Panc1 (cell line): ENCODE measurements around the gene ZFAND6. TPM values are rescaled to one million over a fixed set of nuclear protein-coding genes. Genes with fewer than 3 reads are reported as not detected.

Experiments used
- ATAC-seq: fragments of 200-7000 bp; cut with Tn5 transposase; 2 replicates; pipeline ENCODE4 v1.9.1; 2020; ENCODE audit warnings: mild to moderate bottlenecking, moderate library complexity
- BruUV-seq: library from RNA; stranded (reverse); fragments of 400-500 nt; replicated peaks from 2 replicates; lab custom pipeline; 2021; lab: Mats Ljungman, UMichigan
- CTCF ChIA-PET: fragments of 300-600 bp; sonication (Branson Sonifier 250); formaldehyde crosslinking; loops from one replicate; lab custom pipeline; 2022; ENCODE audit warnings: antibody characterized with exemption; lab: Charles Lee
- POLR2A ChIA-PET: fragments of 300-600 bp; sonication (Branson Sonifier 250); formaldehyde crosslinking; loops from one replicate; lab custom pipeline; 2022; ENCODE audit warnings: antibody characterized with exemption; lab: Charles Lee
- DNase-seq: peaks from one replicate; pipeline ENCODE4 v3.0.0-alpha.2; 2010; ENCODE audit warnings: low read depth, low spot score
- H3K27ac ChIP-seq: 2 replicates; pipeline ENCODE4 v1.5.1; 2011; ENCODE audit warnings: mild to moderate bottlenecking, low read length, inconsistent platforms
- H3K27me3 ChIP-seq: fragments of 200-500 bp; sonication (Bioruptor generic); 2 replicates; pipeline ENCODE4 v1.6.0; 2014; ENCODE audit warnings: low read length, inconsistent platforms; ENCODE audit not compliant: control insufficient read depth, insufficient read depth
- H3K36me3 ChIP-seq: fragments of 200-500 bp; sonication (Bioruptor generic); 2 replicates; pipeline ENCODE4 v1.5.1; 2014; ENCODE audit warnings: inconsistent platforms, mild to moderate bottlenecking, low read length, moderate library complexity; ENCODE audit not compliant: control insufficient read depth, insufficient read depth
- H3K4me1 ChIP-seq: 2 replicates; pipeline ENCODE4 v1.5.1; 2011; ENCODE audit warnings: inconsistent platforms, mild to moderate bottlenecking, low read length, moderate library complexity; ENCODE audit not compliant: control insufficient read depth, insufficient read depth
- H3K4me3 ChIP-seq, 2 experiments: 2 replicates each; pipeline ENCODE4 v1.5.1; 2011 to 2012; ENCODE audit warnings: low read depth in 2 of 2, low read length in 2 of 2, mild to moderate bottlenecking in 2 of 2, inconsistent platforms in 1 of 2, moderate library complexity in 1 of 2
- H3K9me3 ChIP-seq: fragments of 200-500 bp; sonication (Bioruptor generic); 2 replicates; pipeline ENCODE4 v1.5.1; 2014; ENCODE audit warnings: low read depth, mild to moderate bottlenecking, inconsistent platforms, low read length, moderate library complexity; ENCODE audit not compliant: control insufficient read depth, insufficient read depth
- POLR2AphosphoS5 ChIP-seq: IDR thresholded peaks from 2 replicates; pipeline ENCODE4 v1.6.1; 2012; ENCODE audit warnings: mild to moderate bottlenecking, low read depth, low read length, moderate library complexity
- SIN3A ChIP-seq: IDR thresholded peaks from 2 replicates; pipeline ENCODE4 v1.6.1; 2012; ENCODE audit warnings: low read depth, mild to moderate bottlenecking, low read length, moderate library complexity, borderline replicate concordance; ENCODE audit not compliant: insufficient read depth
- TCF7L2 ChIP-seq: IDR thresholded peaks from 2 replicates; pipeline ENCODE4 v1.6.1; 2011; ENCODE audit warnings: mild to moderate bottlenecking, low read depth, low read length, inconsistent platforms
- in situ Hi-C: cut with HindIII; loops from 2 replicates; pipeline ENCODE4 v1.10.0; 2016; ENCODE audit warnings: low sequenced_read_pairs, low pct_unique_long_range_greater_than_20kb
- intact Hi-C: fragments of 100-400 bp; cut with micrococcal nuclease; formaldehyde crosslinking; loops from one replicate; pipeline ENCODE4 v1.10.0; 2022; ENCODE audit not compliant: unreplicated experiment
- total RNA-seq: library from RNA; stranded (reverse); gene quantifications from one replicate; pipeline ENCODE4 v1.2.1, GENCODE V29; 2021; ENCODE audit not compliant: unreplicated experiment
- TF ChIP-seq, protein P1 (sequence below): fragments of 450-650 bp; IDR thresholded peaks from 2 replicates; pipeline ENCODE4 v1.5.1; 2017; ENCODE audit warnings: mild to moderate bottlenecking
- TF ChIP-seq, protein P2 (sequence below), 2 experiments: IDR thresholded peaks; 2 replicates each; pipeline ENCODE4 v1.6.1; 2011 to 2012; ENCODE audit warnings: low read depth in 2 of 2, control low read depth in 1 of 2, low read length in 1 of 2, mild to moderate bottlenecking in 1 of 2, moderate library complexity in 1 of 2; ENCODE audit not compliant: insufficient read depth in 1 of 2

ZFAND6 gene
- total RNA-seq, 1 experiment from 2014 or later, result 73.0 TPM

DNA sequence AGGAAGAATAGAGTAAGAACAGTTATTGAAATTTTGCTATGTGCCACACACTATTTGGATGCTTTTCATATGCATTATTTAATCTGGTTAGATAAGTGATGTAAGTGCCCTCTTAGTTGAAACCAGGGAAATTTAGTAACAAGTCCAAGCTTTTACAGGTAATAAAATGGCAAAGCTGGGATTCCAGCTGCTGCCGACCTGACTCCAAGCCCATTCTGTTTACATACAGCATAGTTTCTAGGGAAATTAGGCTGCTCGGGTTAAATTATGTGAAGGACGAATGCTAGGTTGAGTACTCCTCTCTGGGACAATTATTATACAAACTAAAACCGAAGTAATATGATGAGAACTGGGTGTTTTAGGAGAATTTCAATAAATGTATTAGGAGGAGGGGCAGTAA lies 54.6 kb downstream of the ZFAND6 start:
- ChIA-PET POLR2A (no interaction called here), CTCF (no interaction called here)
- Histone ChIP-seq H3K27ac (no peak overlapping the region), H3K9me3 (no peaks in the 10 kb centered on the region), H3K4me3 (no peak overlapping the region), H3K36me3 (no peaks in the 10 kb centered on the region), H3K4me1 (peaks cover 18% of the 10 kb centered on the region; the same call in 1 of the 2 replicates), H3K27me3 (no peaks in the 10 kb centered on the region)
- TF ChIP-seq, protein P1, sequence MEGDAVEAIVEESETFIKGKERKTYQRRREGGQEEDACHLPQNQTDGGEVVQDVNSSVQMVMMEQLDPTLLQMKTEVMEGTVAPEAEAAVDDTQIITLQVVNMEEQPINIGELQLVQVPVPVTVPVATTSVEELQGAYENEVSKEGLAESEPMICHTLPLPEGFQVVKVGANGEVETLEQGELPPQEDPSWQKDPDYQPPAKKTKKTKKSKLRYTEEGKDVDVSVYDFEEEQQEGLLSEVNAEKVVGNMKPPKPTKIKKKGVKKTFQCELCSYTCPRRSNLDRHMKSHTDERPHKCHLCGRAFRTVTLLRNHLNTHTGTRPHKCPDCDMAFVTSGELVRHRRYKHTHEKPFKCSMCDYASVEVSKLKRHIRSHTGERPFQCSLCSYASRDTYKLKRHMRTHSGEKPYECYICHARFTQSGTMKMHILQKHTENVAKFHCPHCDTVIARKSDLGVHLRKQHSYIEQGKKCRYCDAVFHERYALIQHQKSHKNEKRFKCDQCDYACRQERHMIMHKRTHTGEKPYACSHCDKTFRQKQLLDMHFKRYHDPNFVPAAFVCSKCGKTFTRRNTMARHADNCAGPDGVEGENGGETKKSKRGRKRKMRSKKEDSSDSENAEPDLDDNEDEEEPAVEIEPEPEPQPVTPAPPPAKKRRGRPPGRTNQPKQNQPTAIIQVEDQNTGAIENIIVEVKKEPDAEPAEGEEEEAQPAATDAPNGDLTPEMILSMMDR, result no peak
- TF ChIP-seq SIN3A, result no peak
- ATAC-seq (no peak), DNase-seq (no peak)
- intact Hi-C loops, result no loop called here
- TSS peak; percentile 17 for BruUV-seq
- in situ Hi-C loops, result no loop called here

DNA sequence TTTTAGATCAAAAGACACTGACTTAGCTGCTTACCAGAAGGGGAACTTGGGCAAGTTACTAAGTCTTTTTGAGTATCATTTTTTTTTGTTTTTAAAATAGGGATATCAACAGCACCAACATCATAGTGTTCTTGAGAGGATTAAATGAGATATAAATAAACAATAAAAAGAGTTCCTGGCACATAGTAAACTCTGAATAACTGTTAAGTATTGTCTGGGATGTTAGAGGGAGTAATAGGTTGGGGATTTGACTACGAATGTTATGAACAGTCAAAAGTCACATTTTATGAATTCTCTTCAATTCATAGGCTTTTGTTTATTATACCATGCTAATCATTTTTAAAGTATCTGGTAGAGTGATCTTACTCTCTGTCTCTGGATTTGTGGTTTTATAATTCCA lies 55.5 kb downstream of the ZFAND6 start:
- intact Hi-C loops, result no loop called here
- TF ChIP-seq TCF7L2 (no peak), SIN3A (no peak), POLR2AphosphoS5 (no peak)
- TF ChIP-seq, protein P2, sequence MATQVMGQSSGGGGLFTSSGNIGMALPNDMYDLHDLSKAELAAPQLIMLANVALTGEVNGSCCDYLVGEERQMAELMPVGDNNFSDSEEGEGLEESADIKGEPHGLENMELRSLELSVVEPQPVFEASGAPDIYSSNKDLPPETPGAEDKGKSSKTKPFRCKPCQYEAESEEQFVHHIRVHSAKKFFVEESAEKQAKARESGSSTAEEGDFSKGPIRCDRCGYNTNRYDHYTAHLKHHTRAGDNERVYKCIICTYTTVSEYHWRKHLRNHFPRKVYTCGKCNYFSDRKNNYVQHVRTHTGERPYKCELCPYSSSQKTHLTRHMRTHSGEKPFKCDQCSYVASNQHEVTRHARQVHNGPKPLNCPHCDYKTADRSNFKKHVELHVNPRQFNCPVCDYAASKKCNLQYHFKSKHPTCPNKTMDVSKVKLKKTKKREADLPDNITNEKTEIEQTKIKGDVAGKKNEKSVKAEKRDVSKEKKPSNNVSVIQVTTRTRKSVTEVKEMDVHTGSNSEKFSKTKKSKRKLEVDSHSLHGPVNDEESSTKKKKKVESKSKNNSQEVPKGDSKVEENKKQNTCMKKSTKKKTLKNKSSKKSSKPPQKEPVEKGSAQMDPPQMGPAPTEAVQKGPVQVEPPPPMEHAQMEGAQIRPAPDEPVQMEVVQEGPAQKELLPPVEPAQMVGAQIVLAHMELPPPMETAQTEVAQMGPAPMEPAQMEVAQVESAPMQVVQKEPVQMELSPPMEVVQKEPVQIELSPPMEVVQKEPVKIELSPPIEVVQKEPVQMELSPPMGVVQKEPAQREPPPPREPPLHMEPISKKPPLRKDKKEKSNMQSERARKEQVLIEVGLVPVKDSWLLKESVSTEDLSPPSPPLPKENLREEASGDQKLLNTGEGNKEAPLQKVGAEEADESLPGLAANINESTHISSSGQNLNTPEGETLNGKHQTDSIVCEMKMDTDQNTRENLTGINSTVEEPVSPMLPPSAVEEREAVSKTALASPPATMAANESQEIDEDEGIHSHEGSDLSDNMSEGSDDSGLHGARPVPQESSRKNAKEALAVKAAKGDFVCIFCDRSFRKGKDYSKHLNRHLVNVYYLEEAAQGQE (IDR thresholded peaks at IDR 0.05; ENCODE audit: insufficient read depth in 1 of 2, low read depth in 2 of 2, low read length in 1 of 2), result no peak
- TF ChIP-seq, protein P1, result no peak

More for the DNA sequence above, 55.5 kb downstream of the ZFAND6 start:
- DNase-seq (no peak), ATAC-seq (no peak)
- Histone ChIP-seq H3K27me3 (no peaks in the 10 kb centered on the region), H3K9me3 (no peaks in the 10 kb centered on the region), H3K4me3 (no peak overlapping the region), H3K27ac (no peak overlapping the region), H3K4me1 (peaks cover 18% of the 10 kb centered on the region; the same call in 1 of the 2 replicates), H3K36me3 (no peaks in the 10 kb centered on the region)
- in situ Hi-C loops, result no loop called here
- ChIA-PET CTCF (no interaction called here), POLR2A (no interaction called here)
- BruUV-seq, result no TSS peak
